ENCODE results near the gene CCDC28A. TPM values are rescaled to one million over a fixed set of nuclear protein-coding genes. Genes with fewer than 3 reads are reported as not detected.

Gene CCDC28A
- total and polyA plus RNA-seq, 2 donors (not counting 1 experiment from before 2014, with no cell fraction given) = 15.2 to 22.0 TPM

GRCh38 chr6:138803331-138803730 lies 29.8 kb downstream of the CCDC28A start:
- no peak overlapping the region for H3K9ac ChIP-seq (ENCODE audit: insufficient read depth, low read length)
- peak in 1 of 2 donors; percentile 27 for DNase-seq (ENCODE audit: low read depth in 2 of 2)

GRCh38 chr6:138803861-138804260 lies 30.3 kb downstream of the CCDC28A start:
- DNase-seq (ENCODE audit: low read depth in 2 of 2) = peak in 1 of 2 donors; percentile 23
- H3K27ac ChIP-seq (ENCODE audit: insufficient read depth, low read length) = no peak overlapping the region
- no peaks in the 10 kb centered on the region for H3K79me2 ChIP-seq (ENCODE audit: control insufficient read depth, insufficient read depth, low read length)
- H2AFZ ChIP-seq (ENCODE audit: low read length) = no peak overlapping the region
- H3K27me3 ChIP-seq (ENCODE audit: control insufficient read depth, insufficient read depth, low read length) = no peaks in the 10 kb centered on the region
- H3K9me3 ChIP-seq (ENCODE audit: control insufficient read depth, insufficient read depth, low read depth, low read length) = no peaks in the 10 kb centered on the region
- no peaks in the 10 kb centered on the region for H3K36me3 ChIP-seq (ENCODE audit: control insufficient read depth, insufficient read depth, low read length)
- no peak overlapping the region for H3K9ac ChIP-seq (ENCODE audit: insufficient read depth, low read length)
- TF ChIP-seq EZH2 (IDR thresholded peaks at IDR 0.05; ENCODE audit: low read length, missing control alignments) (no peak), CTCF (conservative IDR thresholded peaks at IDR 0.05 in 1 of 2, IDR thresholded peaks at IDR 0.05 in 1 of 2; ENCODE audit: low read depth in 1 of 2, low read length in 2 of 2) (no peak)
- H3K4me1 ChIP-seq (ENCODE audit: control insufficient read depth, extremely low read depth, insufficient read depth, low read length) = no peaks in the 10 kb centered on the region
- no peak overlapping the region for H3K4me3 ChIP-seq (replicated peaks in 1 of 4; ENCODE audit: control extremely low read depth in 1 of 4, insufficient read depth in 1 of 4, low read depth in 3 of 4, low read length in 4 of 4)
- H3K4me2 ChIP-seq (ENCODE audit: extremely low read depth, insufficient read depth, low read length) = no peak overlapping the region
- no peaks in the 10 kb centered on the region for H4K20me1 ChIP-seq (ENCODE audit: control insufficient read depth, extremely low read depth, insufficient read depth, low read length)

More at GRCh38 chr6:138803331-138803730, 29.8 kb downstream of the CCDC28A start:
- TF ChIP-seq CTCF (conservative IDR thresholded peaks at IDR 0.05 in 1 of 2, IDR thresholded peaks at IDR 0.05 in 1 of 2; ENCODE audit: low read depth in 1 of 2, low read length in 2 of 2) (no peak), EZH2 (IDR thresholded peaks at IDR 0.05; ENCODE audit: low read length, missing control alignments) (no peak)
- H3K9me3 ChIP-seq (ENCODE audit: control insufficient read depth, insufficient read depth, low read depth, low read length) = no peaks in the 10 kb centered on the region
- H3K27me3 ChIP-seq (ENCODE audit: control insufficient read depth, insufficient read depth, low read length) = no peaks in the 10 kb centered on the region
- H3K36me3 ChIP-seq (ENCODE audit: control insufficient read depth, insufficient read depth, low read length) = no peaks in the 10 kb centered on the region
- H3K79me2 ChIP-seq (ENCODE audit: control insufficient read depth, insufficient read depth, low read length) = no peaks in the 10 kb centered on the region
- no peaks in the 10 kb centered on the region for H4K20me1 ChIP-seq (ENCODE audit: control insufficient read depth, extremely low read depth, insufficient read depth, low read length)
- no peak overlapping the region for H3K27ac ChIP-seq (ENCODE audit: insufficient read depth, low read length)
- no peaks in the 10 kb centered on the region for H3K4me1 ChIP-seq (ENCODE audit: control insufficient read depth, extremely low read depth, insufficient read depth, low read length)
- H3K4me3 ChIP-seq (replicated peaks in 1 of 4; ENCODE audit: control extremely low read depth in 1 of 4, insufficient read depth in 1 of 4, low read depth in 3 of 4, low read length in 4 of 4) = no peak overlapping the region
- no peak overlapping the region for H3K4me2 ChIP-seq (ENCODE audit: extremely low read depth, insufficient read depth, low read length)
- H2AFZ ChIP-seq (ENCODE audit: low read length) = no peak overlapping the region

GRCh38 chr6:138805016-138805765 lies 31.6 kb downstream of the CCDC28A start:
- Histone ChIP-seq H3K4me2 (ENCODE audit: extremely low read depth, insufficient read depth, low read length) (no peak overlapping the region), H2AFZ (ENCODE audit: low read length) (no peak overlapping the region), H3K27me3 (ENCODE audit: control insufficient read depth, insufficient read depth, low read length) (no peaks in the 10 kb centered on the region), H4K20me1 (ENCODE audit: control insufficient read depth, extremely low read depth, insufficient read depth, low read length) (no peaks in the 10 kb centered on the region), H3K4me3 (replicated peaks in 1 of 4; ENCODE audit: control extremely low read depth in 1 of 4, insufficient read depth in 1 of 4, low read depth in 3 of 4, low read length in 4 of 4) (no peak overlapping the region), H3K27ac (ENCODE audit: insufficient read depth, low read length) (no peak overlapping the region), H3K9me3 (ENCODE audit: control insufficient read depth, insufficient read depth, low read depth, low read length) (no peaks in the 10 kb centered on the region), H3K36me3 (ENCODE audit: control insufficient read depth, insufficient read depth, low read length) (no peaks in the 10 kb centered on the region), H3K9ac (ENCODE audit: insufficient read depth, low read length) (no peak overlapping the region), H3K4me1 (ENCODE audit: control insufficient read depth, extremely low read depth, insufficient read depth, low read length) (no peaks in the 10 kb centered on the region), H3K79me2 (ENCODE audit: control insufficient read depth, insufficient read depth, low read length) (no peaks in the 10 kb centered on the region)
- TF ChIP-seq EZH2 (IDR thresholded peaks at IDR 0.05; ENCODE audit: low read length, missing control alignments) (no peak), CTCF (conservative IDR thresholded peaks at IDR 0.05 in 1 of 2, IDR thresholded peaks at IDR 0.05 in 1 of 2; ENCODE audit: low read depth in 1 of 2, low read length in 2 of 2) (no peak)
- DNase-seq (ENCODE audit: low read depth in 2 of 2) = peak; percentile 43 to 87

Measured in fibroblast of lung (primary cell).